Central memory CD8-positive, alpha-beta T cell (primary cell): ENCODE data around the gene SLC25A5.
"Not testable (repeated sequence)": the region's sequence is repeated elsewhere in the genome, so short reads cannot be mapped to it uniquely, and the experiment has no call there.

ENCODE experiments used
- ATAC-seq: fragments of 150-1000 bp; cut with Tn5 transposase; replicated peaks from 2 replicates; pipeline ENCODE4 v1.10.0; 2022; ENCODE audit warnings: mild to moderate bottlenecking, moderate FRiP score, moderate number of reproducible peaks; ENCODE audit not compliant: poor library complexity, severe bottlenecking; ENCODE audit errors: extremely low read depth
- DNase-seq, 2 donors: peaks; one replicate each; pipeline ENCODE4 v3.0.0; 2021; ENCODE audit warnings: low spot score in 2 of 2
- H3K27ac Mint-ChIP-seq: one replicate; pipeline ENCODE4 v1.8.0; 2022; ENCODE audit warnings: low read depth, mild to moderate bottlenecking, moderate library complexity, mixed read lengths
- H3K27me3 Mint-ChIP-seq: one replicate; pipeline ENCODE4 v1.8.0; 2022; ENCODE audit warnings: mixed read lengths
- H3K36me3 Mint-ChIP-seq: one replicate; pipeline ENCODE4 v1.8.0; 2022; ENCODE audit warnings: mild to moderate bottlenecking, moderate library complexity, mixed read lengths; ENCODE audit not compliant: insufficient read depth
- H3K4me1 Mint-ChIP-seq: one replicate; pipeline ENCODE4 v1.8.0; 2022; ENCODE audit warnings: mixed read lengths
- H3K4me3 Mint-ChIP-seq: one replicate; pipeline ENCODE4 v1.8.0; 2022; ENCODE audit warnings: mild to moderate bottlenecking, moderate library complexity, mixed read lengths
- H3K9me3 Mint-ChIP-seq: one replicate; pipeline ENCODE4 v1.8.0; 2022; ENCODE audit warnings: mixed read lengths

SLC25A5 gene

DNA sequence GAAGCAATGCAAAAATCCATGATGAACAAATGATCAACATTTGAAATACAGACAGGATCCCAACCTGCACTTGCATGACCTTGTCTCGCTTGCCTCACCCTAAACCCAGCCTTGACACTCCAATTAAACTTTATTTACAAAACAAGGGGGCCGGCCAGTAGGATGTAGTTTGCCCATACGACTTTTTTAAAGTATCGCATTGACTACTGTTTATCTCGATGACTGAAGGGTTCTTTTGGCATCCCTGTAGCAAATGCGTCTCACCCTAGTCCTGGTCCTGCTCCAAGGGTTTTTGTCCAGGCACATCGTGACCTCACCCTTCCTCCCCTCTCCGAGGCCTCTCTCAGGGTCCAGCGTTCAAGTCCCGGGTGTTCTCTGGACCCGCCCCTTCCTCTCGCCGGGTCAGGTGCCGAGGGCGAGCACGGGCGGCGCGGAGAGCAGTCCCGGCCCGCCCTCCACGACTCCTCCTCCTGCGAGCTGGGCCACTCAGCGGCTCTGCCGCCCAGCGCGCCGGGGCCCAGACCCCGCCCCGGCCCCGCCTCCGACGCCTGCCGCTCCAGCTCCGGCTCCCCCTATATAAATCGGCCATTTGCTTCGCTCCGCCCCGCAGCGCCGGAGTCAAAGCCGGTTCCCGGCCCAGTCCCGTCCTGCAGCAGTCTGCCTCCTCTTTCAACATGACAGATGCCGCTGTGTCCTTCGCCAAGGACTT, at the start of gene SLC25A5:
TSS of gene SLC25A5 (plus strand) at position 603 of the 709 bp plus-strand sequence. CDS start at position 675, 72 bp downstream.
- Mint-ChIP-seq H3K4me1 (peaks cover 10% of the 10 kb centered on the region), H3K27me3 (no peaks in the 10 kb centered on the region), H3K9me3 (no peaks in the 10 kb centered on the region), H3K27ac (peak within 1 kb of the TSS; percentile 89), H3K36me3 (peaks cover 16% of the 10 kb centered on the region), H3K4me3 (peak within 1 kb of the TSS; percentile 91)
- DNase-seq (peak; percentile 65 to 68), ATAC-seq (peak; percentile 86)

- no peaks in the 10 kb centered on the region for H3K4me1 Mint-ChIP-seq
- no peaks in the 10 kb centered on the region for H3K27me3 Mint-ChIP-seq
- H3K27ac Mint-ChIP-seq, result no peak overlapping the region
- no peak overlapping the region for H3K4me3 Mint-ChIP-seq
- no peaks in the 10 kb centered on the region for H3K9me3 Mint-ChIP-seq
- DNase-seq, result no peak
- H3K36me3 Mint-ChIP-seq, result peaks cover 5% of the 10 kb centered on the region
- ATAC-seq, result no peak
Observed at GRCh38 chrX:119419146-119419545, 49.1 kb upstream of the SLC25A5 start.

DNA sequence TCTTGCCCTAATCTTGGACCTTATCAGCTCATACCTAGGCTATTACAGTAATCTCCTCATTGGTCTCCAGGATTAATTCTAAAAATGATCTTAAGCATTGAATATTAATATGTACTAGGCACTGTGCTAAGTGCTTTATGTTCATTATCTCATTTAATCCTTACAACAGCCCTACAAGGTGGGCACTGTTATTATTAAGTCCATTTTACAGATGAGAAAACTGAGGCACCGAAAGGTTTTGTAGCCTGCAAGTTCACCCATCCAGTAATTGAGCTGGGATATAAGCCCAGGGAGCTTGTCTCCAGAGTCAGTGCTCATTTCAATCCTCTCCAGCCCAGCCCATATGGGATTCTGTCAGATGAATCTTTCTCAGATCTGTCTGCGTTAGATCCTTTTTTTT, 48.3 kb upstream of the SLC25A5 start:
- Mint-ChIP-seq H3K27ac (no peak overlapping the region), H3K4me3 (no peak overlapping the region)

DNA sequence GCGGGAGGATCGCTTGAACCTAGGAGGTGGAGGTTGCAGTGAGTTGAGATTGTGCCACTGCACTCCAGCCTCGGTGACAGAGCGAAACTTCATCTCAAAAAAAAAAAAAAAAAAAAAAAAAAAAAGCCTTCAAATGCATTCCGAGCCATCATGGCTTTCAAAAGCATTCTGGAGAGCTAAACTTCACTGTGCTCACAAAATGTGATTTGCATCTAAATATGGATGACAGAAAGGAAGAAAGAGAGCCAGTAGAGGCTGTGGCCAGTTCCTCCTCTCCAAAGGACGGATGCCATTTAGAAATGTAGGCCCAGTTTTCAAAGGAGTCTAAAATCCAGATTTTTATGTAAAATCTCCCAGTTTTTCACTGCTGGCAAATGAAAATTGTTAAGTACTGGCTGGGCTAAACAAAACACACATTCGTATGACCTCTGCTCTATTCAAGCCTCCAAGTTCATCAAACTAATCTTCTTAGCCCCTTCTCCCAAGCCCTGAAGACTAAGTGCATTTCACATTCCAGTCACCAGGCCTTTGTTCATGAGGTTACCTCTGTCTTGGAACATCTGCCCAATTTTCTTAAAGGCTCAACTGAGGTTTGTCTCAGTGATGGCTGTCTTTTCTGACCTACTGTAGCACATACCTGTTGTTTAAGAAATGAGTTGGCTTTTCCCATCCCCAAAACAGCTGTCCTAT, 47.1 kb upstream of the SLC25A5 start:
- no peaks in the 10 kb centered on the region for H3K4me1 Mint-ChIP-seq
- peaks cover 5% of the 10 kb centered on the region for H3K36me3 Mint-ChIP-seq
- ATAC-seq (no peak), DNase-seq (no peak)
- no peaks in the 10 kb centered on the region for H3K9me3 Mint-ChIP-seq
- H3K27ac Mint-ChIP-seq, result no peak overlapping the region
- no peak overlapping the region for H3K4me3 Mint-ChIP-seq
- no peaks in the 10 kb centered on the region for H3K27me3 Mint-ChIP-seq

More for the DNA sequence above, 48.3 kb upstream of the SLC25A5 start:
- ATAC-seq (no peak), DNase-seq (no peak)
- no peaks in the 10 kb centered on the region for H3K27me3 Mint-ChIP-seq
- peaks cover 3% of the 10 kb centered on the region for H3K36me3 Mint-ChIP-seq
- no peaks in the 10 kb centered on the region for H3K9me3 Mint-ChIP-seq
- H3K4me1 Mint-ChIP-seq, result no peaks in the 10 kb centered on the region

- H3K9me3 Mint-ChIP-seq, result no peaks in the 10 kb centered on the region
- no peak overlapping the region for H3K27ac Mint-ChIP-seq
- peaks cover 5% of the 10 kb centered on the region for H3K4me1 Mint-ChIP-seq
- H3K36me3 Mint-ChIP-seq, result peaks cover 8% of the 10 kb centered on the region
- no peak for DNase-seq
- no peaks in the 10 kb centered on the region for H3K27me3 Mint-ChIP-seq
- no peak overlapping the region for H3K4me3 Mint-ChIP-seq
- no peak for ATAC-seq
Observed at GRCh38 chrX:119423631-119424030, 44.6 kb upstream of the SLC25A5 start.

- Mint-ChIP-seq H3K4me3 (no peak overlapping the region), H3K27me3 (no peaks in the 10 kb centered on the region), H3K36me3 (peaks cover 9% of the 10 kb centered on the region), H3K9me3 (no peaks in the 10 kb centered on the region), H3K27ac (no peak overlapping the region), H3K4me1 (peaks cover 5% of the 10 kb centered on the region)
- DNase-seq (no peak), ATAC-seq (no peak)
Observed at GRCh38 chrX:119424999-119425398, 43.2 kb upstream of the SLC25A5 start.

- Mint-ChIP-seq H3K36me3 (peaks cover 9% of the 10 kb centered on the region), H3K4me1 (peaks cover 5% of the 10 kb centered on the region), H3K27me3 (no peaks in the 10 kb centered on the region), H3K27ac (no peak overlapping the region), H3K9me3 (no peaks in the 10 kb centered on the region), H3K4me3 (no peak overlapping the region)
- no peak for DNase-seq
- peak; percentile 32 for ATAC-seq
Observed at GRCh38 chrX:119427024-119427794, 41.0 kb upstream of the SLC25A5 start.

GRCh38 chrX:119427795-119428185, 40.5 kb upstream of the SLC25A5 start:
- H3K36me3 Mint-ChIP-seq, result peaks cover 9% of the 10 kb centered on the region
- no peak overlapping the region for H3K4me3 Mint-ChIP-seq
- H3K9me3 Mint-ChIP-seq, result no peaks in the 10 kb centered on the region
- no peak for ATAC-seq
- H3K27ac Mint-ChIP-seq, result no peak overlapping the region
- peaks cover 5% of the 10 kb centered on the region for H3K4me1 Mint-ChIP-seq
- DNase-seq, result no peak
- no peaks in the 10 kb centered on the region for H3K27me3 Mint-ChIP-seq

DNA sequence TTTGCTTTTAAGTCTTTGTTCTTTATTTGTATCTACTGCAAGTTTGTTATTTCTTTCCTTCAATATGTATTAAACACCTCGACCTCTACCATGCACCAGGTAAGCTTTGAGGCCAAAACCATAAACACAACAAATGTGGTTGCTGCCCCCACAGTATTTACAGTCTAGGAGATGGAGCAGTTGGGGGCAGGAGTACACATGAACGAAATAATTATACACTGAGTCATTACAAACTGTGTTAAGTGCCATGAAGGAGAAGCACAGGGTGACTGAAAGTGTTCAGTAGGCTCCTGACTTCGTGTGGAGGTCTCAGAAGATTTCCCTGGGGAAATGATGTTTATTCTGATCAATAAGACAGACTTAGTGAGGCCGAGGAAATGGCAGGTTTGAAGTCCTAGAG, 38.8 kb upstream of the SLC25A5 start:
- no peaks in the 10 kb centered on the region for H3K9me3 Mint-ChIP-seq
- peaks cover 5% of the 10 kb centered on the region for H3K4me1 Mint-ChIP-seq
- peaks cover 11% of the 10 kb centered on the region for H3K36me3 Mint-ChIP-seq
- ATAC-seq (no peak), DNase-seq (no peak)
- no peaks in the 10 kb centered on the region for H3K27me3 Mint-ChIP-seq
- H3K27ac Mint-ChIP-seq, result no peak overlapping the region
- no peak overlapping the region for H3K4me3 Mint-ChIP-seq

- H3K4me1 Mint-ChIP-seq, H3K9me3 Mint-ChIP-seq, H3K4me3 Mint-ChIP-seq, H3K36me3 Mint-ChIP-seq, H3K27ac Mint-ChIP-seq, ATAC-seq, DNase-seq, H3K27me3 Mint-ChIP-seq: not testable (repeated sequence)
Observed at GRCh38 chrX:119441295-119441694, 26.9 kb upstream of the SLC25A5 start.

DNA sequence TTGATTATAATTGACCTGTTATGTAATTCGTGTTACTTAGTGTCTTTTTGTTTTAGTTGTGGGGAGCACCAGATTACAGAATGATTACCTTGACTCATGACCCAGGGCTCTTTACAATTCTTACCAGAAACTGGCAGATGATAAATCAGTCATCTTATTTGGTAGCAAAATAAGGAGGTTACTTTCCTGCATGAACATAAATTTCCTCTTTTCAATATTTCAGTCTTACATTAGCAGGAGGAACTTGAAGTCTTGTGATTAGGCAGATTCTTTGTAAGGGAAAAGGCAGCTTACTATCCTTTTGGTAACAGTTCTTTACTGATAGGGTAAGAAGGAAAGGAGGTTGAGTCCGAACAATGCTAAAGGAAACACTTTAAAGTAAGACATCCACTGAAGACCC, 26.0 kb upstream of the SLC25A5 start:
- Mint-ChIP-seq H3K36me3 (no peaks in the 10 kb centered on the region), H3K4me3 (no peak overlapping the region), H3K27ac (no peak overlapping the region), H3K27me3 (no peaks in the 10 kb centered on the region), H3K4me1 (no peaks in the 10 kb centered on the region), H3K9me3 (no peaks in the 10 kb centered on the region)
- ATAC-seq (no peak), DNase-seq (no peak)

DNA sequence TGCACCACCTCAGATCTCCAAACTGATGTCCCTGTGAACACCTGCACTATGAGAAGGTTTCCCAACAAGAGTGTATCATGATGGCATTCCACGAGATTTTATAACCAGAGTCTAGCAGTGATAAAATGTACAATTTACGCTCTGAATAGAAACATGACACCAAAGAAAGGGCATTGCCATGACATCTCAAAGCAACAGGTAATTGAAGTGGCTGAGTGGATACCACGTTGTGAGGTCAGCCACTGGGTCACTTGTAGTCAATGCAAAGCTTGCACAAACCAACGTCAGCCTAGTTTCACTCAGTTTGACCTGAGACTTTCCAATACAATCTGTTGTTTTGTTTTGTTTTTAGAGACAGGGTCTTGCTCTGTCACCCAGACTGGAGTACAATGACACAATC, 15.0 kb upstream of the SLC25A5 start:
- Mint-ChIP-seq H3K4me1 (no peaks in the 10 kb centered on the region), H3K27me3 (no peaks in the 10 kb centered on the region), H3K9me3 (no peaks in the 10 kb centered on the region), H3K36me3 (peaks cover 7% of the 10 kb centered on the region), H3K4me3 (no peak overlapping the region), H3K27ac (no peak overlapping the region)
- no peak for ATAC-seq
- no peak for DNase-seq
